Stomach smooth muscle (tissue), 2 donors: ENCODE results near the gene PAX1.

Source experiments
- H3K27ac ChIP-seq: one replicate; pipeline ENCODE4 v1.7.0; 2013; ENCODE audit warnings: mild to moderate bottlenecking, low read length, inconsistent platforms
- H3K27me3 ChIP-seq, 2 donors: one replicate each; pipeline ENCODE4 v1.7.0; 2013; ENCODE audit warnings: low read length in 2 of 2; ENCODE audit not compliant: insufficient read depth in 2 of 2, control insufficient read depth in 1 of 2
- H3K36me3 ChIP-seq, 2 donors: one replicate each; pipeline ENCODE4 v1.7.0; 2013; ENCODE audit warnings: low read length in 2 of 2; ENCODE audit not compliant: control insufficient read depth in 2 of 2, insufficient read depth in 2 of 2
- H3K4me1 ChIP-seq: one replicate; pipeline ENCODE4 v1.7.0; 2013; ENCODE audit warnings: low read length; ENCODE audit not compliant: control insufficient read depth, insufficient read depth
- H3K4me3 ChIP-seq, 2 donors: one replicate each; pipeline ENCODE4 v1.7.0; 2013; ENCODE audit warnings: low read length in 2 of 2
- H3K9ac ChIP-seq, 2 donors: one replicate each; pipeline ENCODE4 v1.7.0; 2013; ENCODE audit warnings: low read length in 2 of 2, mild to moderate bottlenecking in 1 of 2
- H3K9me3 ChIP-seq, 2 donors: one replicate each; pipeline ENCODE4 v1.7.0; 2013; ENCODE audit warnings: low read length in 2 of 2; ENCODE audit not compliant: control insufficient read depth in 2 of 2
- donor health status: healthy.
- donor health status: Pancreatic carcinoma.

PAX1 gene

GRCh38 chr20:21681922-21682318 is 23.5 kb upstream of the PAX1 start:
- Histone ChIP-seq H3K4me3 (peak overlapping the region; percentile 56 to 67), H3K27me3 (no peaks in the 10 kb centered on the region), H3K9me3 (no peaks in the 10 kb centered on the region), H3K27ac (no peak overlapping the region), H3K4me1 (peaks cover 10% of the 10 kb centered on the region), H3K36me3 (no peaks in the 10 kb centered on the region), H3K9ac (peak overlapping the region in 1 of 2 donors; percentile 36)

GRCh38 chr20:21682521-21682954 is 22.9 kb upstream of the PAX1 start:
- H3K27ac ChIP-seq, result no peak overlapping the region
- H3K4me1 ChIP-seq, result peaks cover 10% of the 10 kb centered on the region
- H3K4me3 ChIP-seq, result peak overlapping the region; percentile 15 to 28
- H3K9me3 ChIP-seq, result no peaks in the 10 kb centered on the region
- no peaks in the 10 kb centered on the region for H3K27me3 ChIP-seq
- no peaks in the 10 kb centered on the region for H3K36me3 ChIP-seq
- no peak overlapping the region for H3K9ac ChIP-seq

GRCh38 chr20:21684671-21685070 is 20.8 kb upstream of the PAX1 start:
- Histone ChIP-seq H3K9me3 (no peaks in the 10 kb centered on the region), H3K9ac (no peak overlapping the region), H3K27me3 (no peaks in the 10 kb centered on the region), H3K4me1 (peaks cover 10% of the 10 kb centered on the region), H3K27ac (no peak overlapping the region), H3K4me3 (no peak overlapping the region), H3K36me3 (no peaks in the 10 kb centered on the region)

GRCh38 chr20:21685981-21686380 is 19.5 kb upstream of the PAX1 start:
- Histone ChIP-seq H3K9me3 (no peaks in the 10 kb centered on the region), H3K4me1 (peaks cover 10% of the 10 kb centered on the region), H3K36me3 (no peaks in the 10 kb centered on the region), H3K27ac (no peak overlapping the region), H3K9ac (no peak overlapping the region), H3K27me3 (peaks cover 0 to 5% of the 10 kb centered on the region in 2 donors), H3K4me3 (no peak overlapping the region)

- no peak overlapping the region for H3K4me3 ChIP-seq
- no peak overlapping the region for H3K9ac ChIP-seq
- H3K27ac ChIP-seq, result no peak overlapping the region
- H3K4me1 ChIP-seq, result no peaks in the 10 kb centered on the region
- peaks cover 14 to 22% of the 10 kb centered on the region in 2 donors for H3K27me3 ChIP-seq
- H3K9me3 ChIP-seq, result no peaks in the 10 kb centered on the region
- H3K36me3 ChIP-seq, result no peaks in the 10 kb centered on the region
These were observed 12.1 kb upstream of the PAX1 start for GRCh38 chr20:21693322-21693721.

- Histone ChIP-seq H3K9me3 (no peaks in the 10 kb centered on the region), H3K9ac (no peak overlapping the region), H3K4me1 (peaks cover 12% of the 10 kb centered on the region), H3K27me3 (peaks cover 45 to 48% of the 10 kb centered on the region in 2 donors), H3K27ac (no peak overlapping the region), H3K36me3 (no peaks in the 10 kb centered on the region), H3K4me3 (no peak overlapping the region)
These were observed 6.8 kb upstream of the PAX1 start for GRCh38 chr20:21698494-21699215.

GRCh38 chr20:21699216-21699508 is 6.3 kb upstream of the PAX1 start:
- H3K9me3 ChIP-seq, result no peaks in the 10 kb centered on the region
- H3K4me3 ChIP-seq, result no peak overlapping the region
- H3K9ac ChIP-seq, result no peak overlapping the region
- no peaks in the 10 kb centered on the region for H3K36me3 ChIP-seq
- peaks cover 50 to 52% of the 10 kb centered on the region in 2 donors for H3K27me3 ChIP-seq
- H3K27ac ChIP-seq, result no peak overlapping the region
- H3K4me1 ChIP-seq, result peaks cover 12% of the 10 kb centered on the region

GRCh38 chr20:21701171-21701876 is 4.1 kb upstream of the PAX1 start:
- Histone ChIP-seq H3K9ac (no peak overlapping the region), H3K9me3 (no peaks in the 10 kb centered on the region), H3K4me1 (peaks cover 22% of the 10 kb centered on the region), H3K4me3 (no peak overlapping the region), H3K27ac (no peak overlapping the region), H3K36me3 (no peaks in the 10 kb centered on the region), H3K27me3 (peaks cover 61 to 70% of the 10 kb centered on the region in 2 donors)

- peaks cover 22% of the 10 kb centered on the region for H3K4me1 ChIP-seq
- H3K27ac ChIP-seq, result no peak overlapping the region
- H3K9me3 ChIP-seq, result no peaks in the 10 kb centered on the region
- H3K4me3 ChIP-seq, result no peak overlapping the region
- H3K27me3 ChIP-seq, result peaks cover 64 to 77% of the 10 kb centered on the region in 2 donors
- no peak overlapping the region for H3K9ac ChIP-seq
- no peaks in the 10 kb centered on the region for H3K36me3 ChIP-seq
These were observed 3.4 kb upstream of the PAX1 start for GRCh38 chr20:21702016-21702415.

- H3K9me3 ChIP-seq, result no peaks in the 10 kb centered on the region
- no peaks in the 10 kb centered on the region for H3K36me3 ChIP-seq
- H3K4me3 ChIP-seq, result peak overlapping the region; percentile 23 to 61
- peaks cover 69 to 81% of the 10 kb centered on the region in 2 donors for H3K27me3 ChIP-seq
- peaks cover 22% of the 10 kb centered on the region for H3K4me1 ChIP-seq
- no peak overlapping the region for H3K9ac ChIP-seq
- H3K27ac ChIP-seq, result no peak overlapping the region
These were observed 2.7 kb upstream of the PAX1 start for GRCh38 chr20:21702553-21703470.
